Gastroesophageal sphincter (tissue), 3 donors: ENCODE results near the gene MED27.

Experiments used
- EP300 ChIP-seq: sonication (generic); formaldehyde crosslinking; IDR thresholded peaks from one replicate; pipeline ENCODE4 v1.6.1; 2017; ENCODE audit warnings: antibody characterized with exemption, mild to moderate bottlenecking
- TF ChIP-seq, protein P1 (sequence below), 4 experiments: fragments of 200-600 bp in 2 of 4; fragments of 450-650 bp in 2 of 4; sonication (generic) in 1 of 4; IDR thresholded peaks; one replicate each; pipeline ENCODE4 v1.5.1; 2017 to 2019; ENCODE audit warnings: antibody characterized with exemption in 4 of 4, mild to moderate bottlenecking in 2 of 4, moderate library complexity in 2 of 4

DNA sequence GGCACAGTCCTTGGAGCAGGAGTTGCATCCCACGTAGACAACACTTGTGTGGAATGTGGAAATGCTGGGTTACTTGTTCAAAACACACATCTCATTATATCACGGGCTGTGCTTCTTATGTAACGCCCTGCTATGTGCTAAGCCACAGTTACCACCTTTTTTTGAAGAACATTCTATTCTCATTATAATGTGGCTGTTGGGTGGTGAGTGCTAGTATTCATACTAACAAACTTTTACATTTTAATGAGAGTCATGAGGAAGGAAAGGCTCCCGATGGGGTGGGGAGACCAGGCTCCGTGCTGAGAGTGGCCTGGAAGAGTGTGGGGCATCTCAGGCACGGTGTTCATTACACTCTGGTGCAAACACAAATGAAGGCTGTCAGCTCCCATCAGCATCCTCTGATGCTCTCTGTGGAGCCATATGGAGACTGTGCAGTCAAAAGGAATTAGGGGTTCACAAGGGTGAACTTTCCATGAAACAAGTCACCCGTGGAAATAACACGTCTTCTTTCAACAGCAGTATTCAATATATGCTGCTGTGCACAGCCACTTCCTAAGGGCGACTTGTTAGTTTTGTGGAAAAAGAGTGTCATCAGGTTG lies 186.7 kb downstream of the MED27 start:
- TF ChIP-seq, protein P1, sequence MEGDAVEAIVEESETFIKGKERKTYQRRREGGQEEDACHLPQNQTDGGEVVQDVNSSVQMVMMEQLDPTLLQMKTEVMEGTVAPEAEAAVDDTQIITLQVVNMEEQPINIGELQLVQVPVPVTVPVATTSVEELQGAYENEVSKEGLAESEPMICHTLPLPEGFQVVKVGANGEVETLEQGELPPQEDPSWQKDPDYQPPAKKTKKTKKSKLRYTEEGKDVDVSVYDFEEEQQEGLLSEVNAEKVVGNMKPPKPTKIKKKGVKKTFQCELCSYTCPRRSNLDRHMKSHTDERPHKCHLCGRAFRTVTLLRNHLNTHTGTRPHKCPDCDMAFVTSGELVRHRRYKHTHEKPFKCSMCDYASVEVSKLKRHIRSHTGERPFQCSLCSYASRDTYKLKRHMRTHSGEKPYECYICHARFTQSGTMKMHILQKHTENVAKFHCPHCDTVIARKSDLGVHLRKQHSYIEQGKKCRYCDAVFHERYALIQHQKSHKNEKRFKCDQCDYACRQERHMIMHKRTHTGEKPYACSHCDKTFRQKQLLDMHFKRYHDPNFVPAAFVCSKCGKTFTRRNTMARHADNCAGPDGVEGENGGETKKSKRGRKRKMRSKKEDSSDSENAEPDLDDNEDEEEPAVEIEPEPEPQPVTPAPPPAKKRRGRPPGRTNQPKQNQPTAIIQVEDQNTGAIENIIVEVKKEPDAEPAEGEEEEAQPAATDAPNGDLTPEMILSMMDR (IDR thresholded peaks at IDR 0.05) = no peak
- TF ChIP-seq EP300 = no peak
